A549 (cell line): ENCODE data around the gene DENND10.

ENCODE experiments used
- CHD2 ChIP-seq: fragments of 150-350 bp; IDR thresholded peaks from 2 replicates; pipeline ENCODE4 v1.6.1; 2014; ENCODE audit warnings: low read length; ENCODE audit not compliant: partially characterized antibody
- CTCF ChIP-seq: fragments of >200 bp; sonication (Bioruptor Twin); formaldehyde crosslinking; IDR thresholded peaks from 3 replicates; pipeline ENCODE4 v1.5.1; 2016
- EP300 ChIP-seq, 2 experiments: fragments of >200 bp; sonication (Bioruptor Twin); formaldehyde crosslinking; IDR thresholded peaks; 2 replicates in 1 of 2; 3 replicates in 1 of 2; pipeline ENCODE4 v1.6.1; 2016 to 2017
- HOXA7 ChIP-seq: fragments of 250-450 bp; sonication (Bioruptor Pico); IDR thresholded peaks from 2 replicates; pipeline ENCODE4 v1.5.0; 2020; ENCODE audit warnings: mild to moderate bottlenecking, moderate library complexity
- HOXB5 ChIP-seq: fragments of 250-450 bp; sonication (Bioruptor Pico); IDR thresholded peaks from 2 replicates; pipeline ENCODE4 v1.5.0; 2020; ENCODE audit warnings: mild to moderate bottlenecking, moderate library complexity
- POLR2A ChIP-seq: IDR thresholded peaks from 2 replicates; pipeline ENCODE4 v1.6.1; 2012; ENCODE audit warnings: mild to moderate bottlenecking, low read length
- RAD21 ChIP-seq, 2 experiments: fragments of >200 bp in 1 of 2; sonication (Bioruptor Twin) in 1 of 2; formaldehyde crosslinking in 1 of 2; IDR thresholded peaks in 1 of 2; conservative IDR thresholded peaks in 1 of 2; 2 replicates in 1 of 2; 3 replicates in 1 of 2; pipeline ENCODE4 v1.6.1; 2012 to 2018; ENCODE audit warnings: inconsistent platforms in 1 of 2
- RFX5 ChIP-seq: fragments of 450-650 bp; IDR thresholded peaks from 2 replicates; pipeline ENCODE4 v1.7.1; 2014; ENCODE audit warnings: antibody characterized with exemption, mild to moderate bottlenecking, moderate library complexity
- ZFP36 ChIP-seq: fragments of 450-650 bp; IDR thresholded peaks from 2 replicates; pipeline ENCODE4 v1.6.1; 2014; ENCODE audit warnings: borderline replicate concordance; ENCODE audit not compliant: partially characterized antibody

GRCh38 chr10:119174109-119174508, 70.2 kb downstream of the DENND10 start:
- TF ChIP-seq RFX5, result no peak
- TF ChIP-seq CTCF, result no peak
- no peak for TF ChIP-seq RAD21 (conservative IDR thresholded peaks at IDR 0.05 in 1 of 2, IDR thresholded peaks at IDR 0.05 in 1 of 2)
- no peak for TF ChIP-seq POLR2A
- TF ChIP-seq CHD2, result no peak
- TF ChIP-seq HOXA7, result no peak
- TF ChIP-seq ZFP36, result no peak
- TF ChIP-seq HOXB5 (CRISPR knock-in tag), result no peak
- no peak for TF ChIP-seq EP300 (IDR thresholded peaks at IDR 0.05)
